ENCODE data around the gene ANP32B. TPM values are rescaled to one million over a fixed set of nuclear protein-coding genes. Genes with fewer than 3 reads are reported as not detected.

The ANP32B gene
- total RNA-seq, 4 donors from 2014 or later, result 19.7 to 32.1 (median 27.5) TPM

GRCh38 chr9:98024702-98025101 lies 41.6 kb downstream of the ANP32B start:
- peaks cover 31 to 41% of the 10 kb centered on the region in 2 donors for H3K4me1 ChIP-seq
- no peaks in the 10 kb centered on the region for H3K36me3 ChIP-seq
- 91 to 100% methylated on average over 1 of the region's 1 CpG for WGBS, 2 donors
- TF ChIP-seq CTCF (IDR thresholded peaks at IDR 0.05), result no peak
- TF ChIP-seq POLR2A (IDR thresholded peaks at IDR 0.05), result no peak
- DNase-seq, result no peak
- intact Hi-C loops (cut with DNase I), result no loop called here
- no peaks in the 10 kb centered on the region for H3K27me3 ChIP-seq
- H3K27ac ChIP-seq, result no peak overlapping the region
- no peaks in the 10 kb centered on the region for H3K9me3 ChIP-seq
- no peak overlapping the region for H3K4me3 ChIP-seq (replicated peaks in 1 of 3)

GRCh38 chr9:98031169-98031568 lies 48.0 kb downstream of the ANP32B start:
- no peak for DNase-seq
- H3K27me3 ChIP-seq, result no peaks in the 10 kb centered on the region
- TF ChIP-seq CTCF (IDR thresholded peaks at IDR 0.05) (no peak), POLR2A (IDR thresholded peaks at IDR 0.05) (no peak)
- no peaks in the 10 kb centered on the region for H3K36me3 ChIP-seq
- no peaks in the 10 kb centered on the region for H3K9me3 ChIP-seq
- H3K4me3 ChIP-seq (replicated peaks in 1 of 3), result no peak overlapping the region
- intact Hi-C loops (cut with DNase I), result loop anchor here (10.0 kb wide), 1 partner anchor 46 kb away; the partner anchor contains the start of gene ANP32B
- H3K27ac ChIP-seq, result no peak overlapping the region
- peaks cover 0 to 10% of the 10 kb centered on the region in 2 donors for H3K4me1 ChIP-seq

GRCh38 chr9:98031935-98032334 lies 48.8 kb downstream of the ANP32B start:
- WGBS, 2 donors, result 79 to 93% methylated on average over 1 of the region's 1 CpG
- no peak overlapping the region for H3K4me3 ChIP-seq (replicated peaks in 1 of 3)

GRCh38 chr9:98034593-98035546 lies 51.7 kb downstream of the ANP32B start:
- no peaks in the 10 kb centered on the region for H3K9me3 ChIP-seq
- WGBS, 2 donors, result 40 to 46% methylated on average over 19 to 20 of the region's 20 CpGs
- no peak overlapping the region for H3K27ac ChIP-seq
- TF ChIP-seq POLR2A (IDR thresholded peaks at IDR 0.05) (no peak), CTCF (IDR thresholded peaks at IDR 0.05) (peak; percentile 60 to 84 (median 74))
- DNase-seq, result peak; percentile 86 to 90
- no peaks in the 10 kb centered on the region for H3K36me3 ChIP-seq
- intact Hi-C loops (cut with DNase I), result loop anchor here (5.0 to 10.0 kb wide), 2 partner anchors 50 to 108 kb away; partner anchors contain the start of gene ANP32B
- no peaks in the 10 kb centered on the region for H3K27me3 ChIP-seq
- H3K4me3 ChIP-seq (replicated peaks in 1 of 3), result no peak overlapping the region
- H3K4me1 ChIP-seq, result peaks cover 0 to 18% of the 10 kb centered on the region in 2 donors

More at GRCh38 chr9:98031935-98032334, 48.8 kb downstream of the ANP32B start:
- no peaks in the 10 kb centered on the region for H3K27me3 ChIP-seq
- no peaks in the 10 kb centered on the region for H3K36me3 ChIP-seq
- no peak overlapping the region for H3K27ac ChIP-seq
- peaks cover 0 to 10% of the 10 kb centered on the region in 2 donors for H3K4me1 ChIP-seq
- no peak for DNase-seq
- TF ChIP-seq CTCF (IDR thresholded peaks at IDR 0.05) (no peak), POLR2A (IDR thresholded peaks at IDR 0.05) (no peak)
- H3K9me3 ChIP-seq, result no peaks in the 10 kb centered on the region
- intact Hi-C loops (cut with DNase I), result loop anchor here (10.0 kb wide), 1 partner anchor 47 kb away; the partner anchor contains the start of gene ANP32B

- H3K27ac ChIP-seq, result no peak overlapping the region
- intact Hi-C loops (cut with DNase I), result loop anchor here (5.0 to 10.0 kb wide), 2 partner anchors 53 to 110 kb away; partner anchors contain the start of gene ANP32B
- no peaks in the 10 kb centered on the region for H3K9me3 ChIP-seq
- TF ChIP-seq POLR2A (IDR thresholded peaks at IDR 0.05) (no peak), CTCF (IDR thresholded peaks at IDR 0.05) (no peak)
- H3K27me3 ChIP-seq, result no peaks in the 10 kb centered on the region
- peaks cover 0 to 18% of the 10 kb centered on the region in 2 donors for H3K4me1 ChIP-seq
- H3K4me3 ChIP-seq (replicated peaks in 1 of 3), result no peak overlapping the region
- peak; percentile 46 to 55 for DNase-seq
- no peaks in the 10 kb centered on the region for H3K36me3 ChIP-seq
These were observed 54.2 kb downstream of the ANP32B start for GRCh38 chr9:98037357-98037756.
